Activated T-cell treated with anti-CD3 and anti-CD28 coated beads, Interleukin-2, amount 50 U/mL, for 1 hour (primary cell): ENCODE measurements around the gene RNF31.
"Not testable (repeated sequence)": the region's sequence is repeated elsewhere in the genome, so short reads cannot be mapped to it uniquely, and the experiment has no call there.

ENCODE experiments used
- DNase-seq: peaks from one replicate; pipeline ENCODE4 v3.0.0-alpha.2; 2020

RNF31 gene

DNA sequence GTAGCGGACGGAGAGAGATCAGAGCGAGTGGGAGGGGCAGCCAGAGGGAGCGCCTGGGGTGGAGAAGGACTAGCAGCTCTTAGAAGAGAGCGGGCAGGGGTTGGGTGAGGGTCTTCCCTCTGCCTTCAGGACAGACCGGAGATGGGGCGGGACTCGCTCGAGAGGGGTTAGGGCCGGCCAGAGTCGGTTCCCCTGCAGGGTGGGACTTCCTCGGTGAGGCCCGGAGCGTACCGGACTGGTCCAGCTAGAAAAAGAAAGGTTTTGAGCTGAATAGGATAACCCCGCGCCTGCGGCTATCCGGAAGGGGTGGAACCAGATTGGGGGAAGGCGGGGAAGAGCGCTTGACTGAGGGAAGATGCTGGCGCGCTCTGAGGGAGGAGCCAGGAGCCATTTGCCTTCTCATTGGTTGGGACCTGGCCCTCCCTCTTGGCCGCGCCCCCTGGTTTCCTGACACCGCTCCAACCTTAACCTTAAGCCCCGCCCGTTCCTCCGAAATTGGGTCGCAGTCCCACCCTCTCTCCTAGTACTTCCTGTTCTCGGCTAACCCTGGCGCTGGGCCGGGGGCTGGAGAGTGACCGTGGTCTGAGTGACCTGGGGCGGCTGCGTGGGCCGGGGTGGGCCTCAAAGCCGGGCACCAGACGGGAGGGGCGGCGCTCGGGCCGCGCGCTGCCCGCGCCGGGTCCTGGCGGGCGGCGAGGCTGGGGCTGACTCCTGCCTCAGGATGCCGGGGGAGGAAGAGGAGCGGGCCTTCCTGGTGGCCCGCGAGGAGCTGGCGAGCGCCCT, at the start of gene RNF31:
TSS of gene RNF31 (plus strand) at position 521 of the 783 bp plus-strand sequence. CDS start at position 722, 201 bp downstream.
- peak; percentile 94 for DNase-seq

DNA sequence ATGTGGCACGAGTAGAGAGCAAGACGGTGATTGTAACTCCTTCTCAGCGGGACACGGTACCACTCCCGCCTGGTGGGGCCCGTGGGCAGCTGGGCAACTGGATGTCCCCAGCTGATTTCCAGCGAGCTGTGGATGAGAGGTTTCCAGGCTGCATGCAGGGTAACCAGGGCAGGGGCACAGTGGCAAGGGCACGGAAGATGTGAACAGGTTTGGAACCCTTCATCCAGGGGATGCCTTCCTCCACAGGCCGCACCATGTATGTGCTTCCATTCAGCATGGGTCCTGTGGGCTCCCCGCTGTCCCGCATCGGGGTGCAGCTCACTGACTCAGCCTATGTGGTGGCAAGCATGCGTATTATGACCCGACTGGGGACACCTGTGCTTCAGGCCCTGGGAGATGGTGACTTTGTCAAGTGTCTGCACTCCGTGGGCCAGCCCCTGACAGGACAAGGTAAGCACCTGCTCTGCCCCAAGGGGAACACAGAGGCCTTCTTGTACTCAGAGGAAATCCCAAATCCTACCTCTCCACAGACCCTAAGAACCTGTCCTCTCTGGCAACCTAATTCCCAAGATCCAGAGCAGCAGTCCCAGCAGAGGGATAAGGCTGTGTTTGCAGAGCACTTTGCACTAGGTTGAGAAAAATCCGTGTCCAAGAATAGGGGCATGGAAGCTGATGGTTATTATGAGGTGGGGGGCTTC, 48.9 kb upstream of the RNF31 start:
- no peak for DNase-seq

DNA sequence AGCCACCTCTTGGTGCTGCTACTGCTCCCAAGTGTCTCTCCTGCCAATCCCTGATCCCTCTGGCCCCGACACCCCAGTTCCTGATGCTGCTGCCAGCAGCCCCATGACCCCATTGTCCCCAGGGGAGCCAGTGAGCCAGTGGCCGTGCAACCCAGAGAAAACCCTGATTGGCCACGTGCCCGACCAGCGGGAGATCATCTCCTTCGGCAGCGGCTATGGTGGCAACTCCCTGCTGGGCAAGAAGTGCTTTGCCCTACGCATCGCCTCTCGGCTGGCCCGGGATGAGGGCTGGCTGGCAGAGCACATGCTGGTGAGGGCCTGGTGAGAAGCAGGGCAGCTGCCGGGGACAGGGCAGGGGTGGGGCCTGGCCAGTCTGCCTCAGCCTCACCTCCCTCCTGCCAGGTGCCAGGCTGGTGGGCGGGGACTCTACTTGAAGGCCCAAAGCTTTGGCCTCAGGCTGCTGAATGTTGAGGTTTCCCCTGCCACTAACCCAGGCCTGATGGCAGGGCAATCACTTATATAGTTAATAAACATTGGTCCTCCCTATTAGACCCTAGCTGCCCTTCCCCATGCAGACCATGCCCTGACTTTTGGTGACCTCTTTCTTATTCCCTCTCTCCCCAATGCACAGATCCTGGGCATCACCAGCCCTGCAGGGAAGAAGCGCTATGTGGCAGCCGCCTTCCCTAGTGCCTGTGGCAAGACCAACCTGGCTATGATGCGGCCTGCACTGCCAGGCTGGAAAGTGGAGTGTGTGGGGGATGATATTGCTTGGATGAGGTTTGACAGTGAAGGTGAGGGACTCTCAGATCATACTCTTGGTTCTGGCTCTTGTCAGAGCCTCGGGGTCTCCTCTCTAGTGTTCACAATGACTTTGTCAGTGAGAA, 48.1 kb upstream of the RNF31 start:
- DNase-seq: no peak

DNA sequence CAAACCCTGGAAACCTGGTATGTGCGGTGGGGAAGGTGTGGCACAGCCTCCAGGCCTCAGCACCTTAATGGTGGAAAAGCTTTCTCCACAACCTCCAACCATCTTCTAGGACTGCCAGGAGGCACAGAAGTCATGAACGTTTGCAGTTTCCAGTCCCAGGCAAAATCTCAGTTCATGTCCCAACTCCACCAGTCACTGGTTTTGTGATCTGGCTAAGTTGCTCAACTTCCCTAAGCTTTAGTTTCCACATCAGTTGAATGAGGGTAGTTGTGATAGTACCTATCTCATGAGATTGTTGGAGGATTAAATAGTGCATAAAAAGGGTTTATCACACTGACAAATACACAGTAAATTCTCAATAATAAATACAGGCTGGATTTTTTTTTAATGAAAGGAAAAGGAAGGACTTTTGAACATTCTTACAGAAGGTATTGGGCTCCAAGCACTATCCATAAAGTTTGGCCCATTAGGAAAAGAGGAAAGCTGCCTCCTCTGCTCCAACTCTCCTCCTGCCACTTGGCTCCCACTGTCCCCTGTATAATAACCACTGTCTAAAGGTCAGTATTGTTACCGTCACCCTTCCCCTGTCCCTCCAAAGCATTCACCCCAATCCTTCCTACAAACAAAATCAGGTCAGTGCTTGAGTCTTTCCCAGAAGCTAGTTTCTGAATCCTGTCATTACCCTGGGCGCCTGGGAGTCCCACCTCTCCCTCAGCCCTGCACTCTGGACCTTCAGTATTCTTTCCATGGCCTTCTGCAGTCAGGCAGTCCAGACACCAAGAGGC, 46.9 kb upstream of the RNF31 start:
- DNase-seq: no peak

DNA sequence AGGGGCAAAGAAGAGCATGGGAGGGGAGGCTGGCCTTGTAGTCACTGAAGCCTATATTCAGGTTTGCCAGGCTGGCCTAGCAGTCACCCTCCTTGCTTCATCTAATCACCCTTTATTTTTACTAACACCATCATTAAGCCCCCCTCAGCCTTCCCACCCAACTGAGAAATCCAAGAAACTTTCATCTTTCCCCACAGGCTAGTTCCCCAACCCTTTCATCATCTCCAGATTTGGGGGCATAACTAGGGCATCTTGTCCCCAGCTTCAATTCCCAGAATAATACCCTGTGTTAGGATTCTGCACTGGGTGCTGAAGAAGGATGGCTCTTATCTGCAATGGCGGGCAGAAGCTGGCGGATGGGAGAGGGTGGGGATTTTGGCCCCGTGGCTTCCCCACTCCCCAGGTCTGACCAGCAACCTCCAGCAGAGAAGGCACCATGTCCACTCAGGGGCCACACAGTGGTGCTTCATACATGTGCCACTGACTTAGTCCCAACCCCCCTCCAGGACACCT, 46.3 kb upstream of the RNF31 start:
- no peak for DNase-seq

DNA sequence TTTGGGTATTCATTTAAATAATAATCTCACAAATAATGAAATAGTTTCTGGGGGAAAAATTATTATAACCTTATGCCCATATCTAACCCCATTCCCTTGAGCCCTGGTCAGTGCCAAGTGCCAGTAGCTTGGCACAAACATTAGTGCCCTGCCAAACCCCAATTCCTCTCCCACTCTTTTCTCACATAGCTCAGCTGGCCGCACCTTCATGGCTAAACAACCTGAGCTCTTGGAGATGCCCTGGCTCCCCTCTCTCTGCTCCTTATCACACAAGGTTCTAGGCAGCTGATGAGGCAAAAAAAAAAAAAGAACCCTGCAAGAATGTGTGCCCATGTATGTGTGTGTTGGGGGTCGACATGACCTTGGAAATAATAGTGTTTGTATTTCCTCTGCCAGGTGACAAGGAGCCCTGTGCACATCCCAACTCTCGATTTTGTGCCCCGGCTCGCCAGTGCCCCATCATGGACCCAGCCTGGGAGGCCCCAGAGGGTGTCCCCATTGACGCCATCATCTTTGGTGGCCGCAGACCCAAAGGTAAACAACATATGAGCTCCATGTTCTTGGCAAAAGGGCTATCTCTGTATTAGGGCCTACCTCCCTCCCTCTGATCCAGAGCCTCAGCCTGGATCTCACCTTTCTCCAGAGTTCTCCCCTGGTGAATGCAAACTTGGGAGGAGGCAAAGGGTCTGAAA, 44.8 kb upstream of the RNF31 start:
- DNase-seq: no peak

DNA sequence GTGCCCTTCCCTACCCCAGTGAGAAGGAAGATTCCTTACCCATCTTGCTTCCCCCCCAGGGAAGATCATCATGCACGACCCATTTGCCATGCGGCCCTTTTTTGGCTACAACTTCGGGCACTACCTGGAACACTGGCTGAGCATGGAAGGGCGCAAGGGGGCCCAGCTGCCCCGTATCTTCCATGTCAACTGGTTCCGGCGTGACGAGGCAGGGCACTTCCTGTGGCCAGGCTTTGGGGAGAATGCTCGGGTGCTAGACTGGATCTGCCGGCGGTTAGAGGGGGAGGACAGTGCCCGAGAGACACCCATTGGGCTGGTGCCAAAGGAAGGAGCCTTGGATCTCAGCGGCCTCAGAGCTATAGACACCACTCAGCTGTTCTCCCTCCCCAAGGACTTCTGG, 43.8 kb upstream of the RNF31 start:
- no peak for DNase-seq

DNA sequence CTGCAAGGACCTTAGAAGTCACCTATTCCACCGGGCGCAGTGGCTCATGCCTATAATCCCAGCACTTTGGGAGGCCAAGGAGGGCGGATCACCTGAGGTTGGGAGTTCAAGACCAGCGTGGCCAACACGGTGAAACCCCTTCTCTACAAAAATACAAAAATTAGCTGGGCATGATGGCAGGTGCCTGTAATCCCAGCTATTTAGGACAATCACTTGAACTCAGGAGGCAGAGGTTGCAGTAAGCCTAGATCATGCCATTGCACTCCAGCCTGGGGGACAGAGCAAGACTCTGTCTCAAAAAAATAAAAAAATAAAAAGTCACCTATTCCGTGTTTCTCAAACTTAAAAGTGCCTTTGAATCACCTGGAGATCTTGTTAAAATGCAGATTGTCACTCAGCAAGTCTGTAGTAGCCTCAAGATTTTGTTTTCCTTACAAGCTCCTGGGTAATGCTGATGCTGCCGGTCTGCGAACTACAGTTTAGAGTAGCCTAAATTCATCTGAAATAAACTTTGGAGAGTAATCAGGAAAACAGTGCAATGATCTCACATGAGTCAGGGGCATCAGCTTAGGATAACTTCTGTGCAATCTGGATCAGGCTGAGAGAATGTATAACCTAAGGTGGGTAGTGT, 41.6 kb upstream of the RNF31 start:
- DNase-seq: not testable (repeated sequence)

DNA sequence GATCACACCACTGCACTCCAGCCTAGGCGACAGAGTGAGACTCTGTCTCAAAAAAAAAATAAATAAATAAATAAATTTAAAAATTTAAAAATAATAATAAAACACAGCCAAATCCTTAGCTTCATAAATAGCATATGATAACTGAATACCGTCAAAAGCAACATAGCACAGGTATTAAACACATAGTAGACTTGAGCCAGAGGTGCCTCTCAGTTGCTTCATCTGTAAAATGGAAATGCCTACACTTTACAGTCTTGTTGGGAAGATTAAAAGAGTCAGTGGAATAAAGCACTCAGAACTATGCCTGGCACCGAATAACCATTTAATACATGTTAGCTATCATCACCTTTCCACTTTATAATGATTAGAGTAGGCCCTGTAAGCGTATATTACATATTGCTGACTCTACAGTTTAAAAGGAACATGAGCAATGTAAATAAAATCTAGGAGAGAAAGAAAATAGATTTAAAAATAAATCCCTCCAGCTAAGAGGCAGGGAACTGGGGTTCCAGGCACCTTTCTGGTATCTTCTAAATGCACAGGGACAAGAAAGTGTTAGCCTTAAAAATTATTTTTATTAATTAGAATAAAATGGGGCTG, 40.5 kb upstream of the RNF31 start:
- no peak for DNase-seq

DNA sequence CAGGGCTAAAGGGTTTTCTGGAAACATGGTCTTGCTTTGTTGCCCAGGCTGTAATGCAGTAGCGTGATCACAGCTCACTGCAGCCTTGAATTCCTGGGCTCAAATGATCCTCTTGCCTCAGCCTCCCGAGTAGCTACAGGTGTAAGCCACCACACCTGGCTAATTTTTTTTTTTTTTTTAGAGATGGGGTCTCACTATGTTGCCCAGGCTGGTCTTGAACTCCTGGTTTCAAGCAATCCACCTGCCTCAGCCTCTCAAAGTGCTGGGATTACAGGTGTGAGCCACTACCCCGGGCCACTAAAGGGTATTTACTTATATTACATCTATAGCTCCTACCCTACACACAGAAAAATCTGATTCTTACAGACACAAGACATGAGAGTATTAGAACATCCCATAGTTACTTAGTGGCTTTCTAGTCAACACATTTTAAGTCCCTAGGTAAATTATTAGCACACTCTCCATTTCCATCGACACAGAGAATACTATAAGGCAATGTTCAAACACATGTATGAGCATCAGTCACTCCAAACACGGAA, 38.9 kb upstream of the RNF31 start:
- DNase-seq: no peak

DNA sequence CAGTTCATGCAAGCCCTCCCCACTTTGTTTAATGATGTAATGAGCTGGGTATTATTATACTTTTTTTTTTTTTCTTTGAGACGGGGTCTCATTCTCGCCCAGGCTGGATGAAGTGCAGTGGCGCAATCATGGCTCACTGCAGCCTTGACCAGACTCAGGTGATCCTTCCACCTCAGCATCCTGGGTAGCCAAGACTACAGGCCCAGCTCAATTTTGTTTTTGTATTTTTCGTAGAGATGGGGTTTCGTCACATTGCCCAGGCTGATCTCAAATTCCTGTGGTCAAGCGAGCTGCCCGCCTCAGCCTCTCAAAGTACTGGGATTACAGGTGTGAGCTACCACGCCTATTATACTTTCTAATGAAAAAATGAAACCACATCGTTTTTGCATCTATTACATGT, 37.2 kb upstream of the RNF31 start:
- DNase-seq: no peak

DNA sequence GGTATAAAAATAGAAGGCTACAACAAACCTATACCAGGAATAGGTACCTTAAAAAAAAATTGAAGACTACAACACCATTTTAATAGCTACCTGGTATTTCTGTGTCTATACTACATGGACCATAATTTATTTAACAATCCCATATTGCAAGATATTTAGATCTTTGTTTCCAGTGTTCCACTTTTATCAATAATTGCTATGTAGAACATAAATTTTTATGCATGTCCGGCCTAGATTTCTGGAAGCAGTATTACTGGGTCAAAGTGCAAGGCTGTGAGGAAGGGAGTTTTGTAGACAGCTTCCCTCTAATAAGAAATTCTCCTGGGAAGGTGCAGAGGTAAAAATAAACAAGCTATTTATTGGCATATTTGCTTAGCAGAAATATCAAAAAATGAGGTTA, 36.8 kb upstream of the RNF31 start:
- DNase-seq: no peak

DNA sequence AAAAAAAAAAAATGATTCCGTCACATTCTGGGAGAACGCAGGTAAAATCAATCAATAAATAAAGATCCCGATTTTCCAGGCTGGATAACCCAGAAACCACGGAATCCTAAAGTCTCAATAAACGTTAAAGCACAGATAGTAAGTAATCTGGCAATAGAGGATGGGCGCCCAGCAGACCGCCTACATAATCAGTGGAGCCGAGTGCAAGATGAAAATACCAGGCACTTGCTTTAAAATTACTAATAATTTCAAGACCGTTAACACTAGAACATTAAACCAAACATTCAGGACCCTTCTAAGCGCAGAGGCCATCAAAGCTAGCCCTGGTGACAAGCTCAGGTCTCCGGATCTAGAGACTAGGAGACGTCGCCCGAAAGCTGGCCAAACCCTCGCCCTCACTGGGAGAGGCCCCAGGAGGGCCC, 33.9 kb upstream of the RNF31 start:
- no peak for DNase-seq

DNA sequence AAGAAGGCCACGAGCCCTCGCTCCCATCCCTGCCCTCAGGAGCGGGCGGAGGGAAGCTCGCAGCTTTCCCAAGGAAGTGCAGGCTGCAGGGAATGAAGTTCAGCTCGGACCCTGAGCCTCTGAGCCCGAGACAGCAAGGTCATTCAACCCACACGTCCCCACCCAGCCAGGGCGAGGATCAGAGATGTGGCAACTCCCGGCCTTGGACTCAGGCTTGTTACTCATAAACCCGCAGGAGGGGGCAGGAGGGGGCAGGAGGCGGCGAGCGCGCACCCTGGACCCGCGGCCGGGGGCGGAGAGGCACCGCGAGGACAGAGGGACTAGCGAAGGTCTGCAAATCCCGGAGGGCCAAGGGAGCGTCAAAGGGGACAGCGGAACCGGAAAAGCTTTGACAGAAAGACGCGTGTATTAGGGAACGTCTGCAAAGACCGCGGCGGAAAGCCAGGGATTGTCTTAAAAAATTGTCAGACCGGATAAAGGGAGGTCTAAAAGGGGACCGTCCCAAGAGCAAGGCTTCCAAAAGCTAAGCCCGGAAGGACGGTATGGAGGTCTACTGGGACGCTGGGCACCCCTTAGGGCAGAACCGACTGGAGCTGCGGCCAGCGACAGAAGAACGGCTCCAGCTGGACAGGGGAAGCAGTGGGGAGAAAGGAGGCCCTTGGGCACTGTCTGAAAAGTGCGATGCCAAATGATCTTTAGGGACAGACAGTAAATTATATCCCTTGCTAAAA, 33.3 kb upstream of the RNF31 start:
- peak; percentile 84 for DNase-seq

DNA sequence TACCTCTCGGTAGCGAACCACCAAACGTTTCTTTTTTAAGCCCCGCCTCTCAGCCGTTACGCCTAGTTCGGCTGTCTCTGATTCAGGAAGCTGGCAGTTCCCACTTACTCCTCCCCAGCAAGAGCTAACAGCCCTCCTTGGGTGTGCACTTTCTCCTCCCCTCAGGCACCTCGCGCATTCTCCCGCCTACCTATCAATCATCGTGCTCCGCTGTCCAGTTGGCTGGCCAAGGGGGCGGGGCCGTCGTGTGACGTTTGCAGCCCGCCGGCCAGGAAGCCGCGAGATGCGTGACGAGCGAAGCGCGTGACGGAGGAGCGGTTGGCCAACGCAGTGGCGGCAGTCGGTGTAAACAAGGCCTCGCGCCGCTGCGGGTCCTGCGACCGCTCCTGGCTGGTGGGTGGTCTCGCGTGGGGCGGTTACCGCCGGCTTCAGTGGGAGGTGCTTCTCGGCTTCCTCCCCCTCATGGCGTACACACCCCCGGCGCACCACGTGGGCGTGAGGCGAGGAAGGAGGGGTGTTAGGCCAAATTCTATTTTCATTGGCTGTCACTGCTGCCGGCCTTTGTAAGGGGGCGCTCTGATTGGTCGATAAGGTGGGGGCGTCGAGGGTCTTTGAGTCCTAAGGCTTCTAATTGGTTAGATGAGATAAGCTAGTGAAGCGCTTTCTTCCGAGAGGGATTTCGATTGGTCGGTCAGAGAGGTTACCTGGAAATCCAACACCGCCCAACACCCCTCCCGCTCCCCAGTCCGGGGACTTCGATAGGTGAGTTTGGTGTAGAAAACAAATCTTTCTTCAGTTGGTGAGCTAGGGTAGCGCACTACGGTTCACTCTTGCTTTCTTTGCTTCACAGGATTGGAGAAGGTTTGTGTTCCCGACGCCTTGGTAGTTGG, 32.5 kb upstream of the RNF31 start, which contains the start of the genes DCAF11 and NRL:
TSS of gene DCAF11 (plus strand) at position 246 of the 890 bp plus-strand sequence. CDS start 818 bp downstream, outside the sequence.
TSS of gene NRL (minus strand) at position 418 of the 890 bp plus-strand sequence. CDS start 32,101 bp downstream, outside the sequence.
- DNase-seq: peak; percentile 99

DNA sequence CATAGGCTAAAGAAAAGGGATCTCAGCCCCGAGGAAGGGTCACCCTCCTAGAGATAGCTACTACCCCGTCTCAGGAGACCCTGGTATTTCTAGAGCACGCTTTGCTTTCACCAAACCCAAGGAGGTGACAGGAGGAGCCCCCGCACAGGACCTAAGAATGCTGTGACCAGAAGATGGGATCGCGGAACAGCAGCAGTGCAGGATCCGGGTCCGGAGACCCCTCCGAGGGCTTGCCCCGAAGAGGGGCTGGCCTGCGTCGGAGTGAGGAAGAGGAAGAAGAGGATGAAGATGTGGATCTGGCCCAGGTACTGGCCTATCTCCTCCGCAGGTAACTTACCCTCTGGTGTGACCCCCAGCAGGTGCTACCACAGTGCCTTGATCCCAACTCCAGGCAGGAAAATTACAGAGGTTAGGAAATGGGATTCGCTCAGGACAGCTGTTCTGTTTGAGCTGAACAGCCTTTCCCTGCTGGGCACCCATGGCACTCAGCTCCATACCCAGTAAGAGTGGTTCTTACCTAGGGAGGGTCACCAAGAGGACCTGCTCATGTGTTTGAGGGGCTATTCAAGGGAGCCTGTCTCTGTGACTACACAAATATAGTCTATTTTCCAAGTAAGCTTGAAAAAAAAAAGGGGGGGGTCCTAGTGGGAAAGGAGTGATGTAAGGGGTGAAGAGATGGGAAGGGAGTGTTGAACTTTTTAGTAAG, 31.7 kb upstream of the RNF31 start:
- no peak for DNase-seq

DNA sequence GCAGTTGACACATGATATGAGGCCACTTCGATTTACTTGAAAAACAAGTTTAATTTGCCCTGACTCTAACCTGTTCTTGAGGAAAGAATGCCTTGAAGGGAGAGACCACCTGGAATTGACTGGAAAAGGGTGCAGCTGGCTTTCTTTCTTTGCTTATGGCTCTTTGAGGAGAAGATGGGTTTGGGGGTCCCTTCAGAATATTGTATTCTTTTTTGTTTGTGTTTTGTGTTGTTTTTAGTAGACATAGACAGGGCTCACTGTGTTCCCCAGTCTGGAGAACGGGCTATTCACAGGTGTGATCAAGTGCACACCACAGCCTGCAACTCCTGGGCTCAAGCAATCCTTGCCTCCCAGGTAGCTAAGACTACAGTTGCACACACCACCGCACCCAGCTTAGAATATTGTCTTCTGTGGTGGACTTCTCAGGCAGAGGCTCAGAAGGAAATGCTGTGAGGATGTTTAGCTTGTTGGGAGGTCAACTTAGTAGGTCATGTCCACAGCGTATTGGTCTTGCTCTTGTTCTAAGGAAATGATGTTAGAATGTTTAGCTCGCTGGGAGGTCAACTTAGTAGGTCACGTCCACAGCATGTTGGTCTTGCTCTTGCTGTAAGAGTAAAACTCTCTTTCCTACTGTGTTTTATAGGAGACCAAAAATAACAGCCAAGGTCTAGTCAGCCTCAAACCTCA, 31.0 kb upstream of the RNF31 start:
- no peak for DNase-seq
